Suppressor macrophage treated with lipopolysaccharide for 4 hours (primary cell): ENCODE results near the gene IQCN.

Experiments
- DNase-seq: peaks from one replicate; pipeline ENCODE4 v3.0.0-alpha.2; 2020

The IQCN gene, protein sequence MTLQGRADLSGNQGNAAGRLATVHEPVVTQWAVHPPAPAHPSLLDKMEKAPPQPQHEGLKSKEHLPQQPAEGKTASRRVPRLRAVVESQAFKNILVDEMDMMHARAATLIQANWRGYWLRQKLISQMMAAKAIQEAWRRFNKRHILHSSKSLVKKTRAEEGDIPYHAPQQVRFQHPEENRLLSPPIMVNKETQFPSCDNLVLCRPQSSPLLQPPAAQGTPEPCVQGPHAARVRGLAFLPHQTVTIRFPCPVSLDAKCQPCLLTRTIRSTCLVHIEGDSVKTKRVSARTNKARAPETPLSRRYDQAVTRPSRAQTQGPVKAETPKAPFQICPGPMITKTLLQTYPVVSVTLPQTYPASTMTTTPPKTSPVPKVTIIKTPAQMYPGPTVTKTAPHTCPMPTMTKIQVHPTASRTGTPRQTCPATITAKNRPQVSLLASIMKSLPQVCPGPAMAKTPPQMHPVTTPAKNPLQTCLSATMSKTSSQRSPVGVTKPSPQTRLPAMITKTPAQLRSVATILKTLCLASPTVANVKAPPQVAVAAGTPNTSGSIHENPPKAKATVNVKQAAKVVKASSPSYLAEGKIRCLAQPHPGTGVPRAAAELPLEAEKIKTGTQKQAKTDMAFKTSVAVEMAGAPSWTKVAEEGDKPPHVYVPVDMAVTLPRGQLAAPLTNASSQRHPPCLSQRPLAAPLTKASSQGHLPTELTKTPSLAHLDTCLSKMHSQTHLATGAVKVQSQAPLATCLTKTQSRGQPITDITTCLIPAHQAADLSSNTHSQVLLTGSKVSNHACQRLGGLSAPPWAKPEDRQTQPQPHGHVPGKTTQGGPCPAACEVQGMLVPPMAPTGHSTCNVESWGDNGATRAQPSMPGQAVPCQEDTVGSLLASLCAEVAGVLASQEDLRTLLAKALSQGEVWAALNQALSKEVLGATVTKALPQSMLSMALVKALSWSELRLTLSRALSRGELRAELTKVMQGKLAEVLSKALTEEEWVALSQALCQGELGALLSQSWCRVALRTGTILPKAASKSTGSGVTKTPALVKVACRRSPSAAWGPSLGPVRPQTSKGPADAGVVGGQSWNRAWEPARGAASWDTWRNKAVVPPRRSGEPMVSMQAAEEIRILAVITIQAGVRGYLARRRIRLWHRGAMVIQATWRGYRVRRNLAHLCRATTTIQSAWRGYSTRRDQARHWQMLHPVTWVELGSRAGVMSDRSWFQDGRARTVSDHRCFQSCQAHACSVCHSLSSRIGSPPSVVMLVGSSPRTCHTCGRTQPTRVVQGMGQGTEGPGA (N-terminal part only)

DNA sequence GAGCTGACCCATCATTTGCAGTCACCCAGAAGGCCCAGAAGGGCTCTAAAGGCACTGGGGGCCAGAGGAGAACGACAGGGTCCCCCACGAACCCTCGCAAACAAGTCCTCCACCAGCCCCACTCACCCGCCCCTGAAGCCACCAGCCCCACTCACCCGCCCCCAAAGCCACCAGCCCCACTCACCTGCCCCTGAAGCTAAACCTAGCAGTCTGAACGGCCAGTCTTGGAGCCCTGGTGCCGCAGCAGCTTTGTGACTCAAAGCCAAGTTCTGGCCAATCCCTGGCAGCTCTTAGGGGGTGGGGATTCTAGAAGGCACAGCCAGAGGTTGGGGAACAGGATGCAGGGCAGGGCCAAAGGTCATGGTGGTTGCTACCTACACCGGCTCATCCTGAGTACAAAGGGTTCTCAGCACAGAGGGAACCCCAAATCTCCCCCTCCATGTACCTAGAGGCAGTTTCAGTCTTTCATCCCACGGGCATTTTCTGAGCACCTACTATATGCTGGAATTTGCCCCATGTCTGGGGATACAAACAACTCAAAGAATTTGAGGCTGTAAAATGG, at the start of gene IQCN:
Gene IQCN, minus strand, starts transcription at position 234 of the 562 bp plus-strand sequence. CDS start 4,974 bp downstream, outside the sequence.
- no peak for DNase-seq

DNA sequence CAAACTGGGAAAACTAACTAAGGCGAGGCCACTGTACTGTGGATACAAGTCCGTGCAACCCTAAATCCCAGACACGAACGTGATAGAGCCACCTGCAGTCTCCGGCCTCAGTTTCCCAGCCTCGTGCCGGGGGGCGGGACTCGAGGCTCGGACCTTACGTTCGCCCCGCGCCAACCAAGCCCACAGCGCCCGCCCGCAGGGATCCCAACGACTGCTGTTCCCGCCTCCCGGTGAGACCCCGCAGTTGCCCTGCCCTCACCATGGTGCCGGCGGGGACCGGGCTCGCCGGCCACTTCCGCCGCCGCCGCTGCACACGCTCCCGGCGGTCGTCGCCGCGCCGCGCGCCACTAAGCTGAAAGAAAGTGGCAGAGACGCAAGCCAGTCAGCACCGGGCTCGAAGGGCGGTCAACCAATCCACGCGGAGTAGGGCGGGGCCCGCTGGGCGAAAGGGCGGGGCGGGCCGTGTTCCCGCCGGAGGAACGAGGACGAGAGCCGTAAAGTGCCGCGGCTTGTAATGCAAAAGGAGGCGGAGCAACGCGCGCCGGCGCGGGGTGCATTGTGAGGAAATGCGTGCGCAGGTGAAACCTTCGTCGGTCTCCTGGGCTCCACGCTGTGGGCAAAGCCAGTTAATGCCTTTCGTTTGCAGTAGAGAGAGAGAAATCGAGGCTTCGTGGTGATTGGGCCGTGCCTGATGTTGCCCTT, 48.7 kb upstream of the IQCN start, which contains the start of gene LSM4:
Gene LSM4, minus strand, starts transcription at position 318 of the 702 bp plus-strand sequence. Its CDS starts 56 bp downstream, at position 262.
- peak; percentile 99 for DNase-seq

GRCh38 chr19:18322318-18322758, 48.1 kb upstream of the IQCN start:
- peak; percentile 56 for DNase-seq

DNA sequence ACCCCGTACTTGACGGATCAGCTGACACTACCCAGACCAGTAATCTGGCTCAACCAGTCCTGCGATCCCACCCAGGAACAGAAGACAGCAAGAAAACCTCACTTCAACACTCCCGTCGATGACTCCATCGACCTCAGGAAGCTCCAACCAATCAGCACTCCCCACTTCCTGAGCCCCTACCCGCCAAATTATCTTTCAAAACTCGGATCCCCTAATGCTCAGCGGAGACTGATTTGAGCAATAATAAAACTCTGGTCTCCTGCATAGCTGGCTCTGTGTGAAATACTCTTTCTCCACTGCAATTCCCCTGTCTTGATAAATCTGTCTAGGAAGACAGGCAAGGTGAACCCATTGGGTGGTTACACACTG, 47.5 kb upstream of the IQCN start:
- peak; percentile 35 for DNase-seq

GRCh38 chr19:18320865-18321733, 46.8 kb upstream of the IQCN start:
- peak; percentile 51 for DNase-seq

GRCh38 chr19:18319591-18320135, 45.4 kb upstream of the IQCN start:
- DNase-seq = no peak

DNA sequence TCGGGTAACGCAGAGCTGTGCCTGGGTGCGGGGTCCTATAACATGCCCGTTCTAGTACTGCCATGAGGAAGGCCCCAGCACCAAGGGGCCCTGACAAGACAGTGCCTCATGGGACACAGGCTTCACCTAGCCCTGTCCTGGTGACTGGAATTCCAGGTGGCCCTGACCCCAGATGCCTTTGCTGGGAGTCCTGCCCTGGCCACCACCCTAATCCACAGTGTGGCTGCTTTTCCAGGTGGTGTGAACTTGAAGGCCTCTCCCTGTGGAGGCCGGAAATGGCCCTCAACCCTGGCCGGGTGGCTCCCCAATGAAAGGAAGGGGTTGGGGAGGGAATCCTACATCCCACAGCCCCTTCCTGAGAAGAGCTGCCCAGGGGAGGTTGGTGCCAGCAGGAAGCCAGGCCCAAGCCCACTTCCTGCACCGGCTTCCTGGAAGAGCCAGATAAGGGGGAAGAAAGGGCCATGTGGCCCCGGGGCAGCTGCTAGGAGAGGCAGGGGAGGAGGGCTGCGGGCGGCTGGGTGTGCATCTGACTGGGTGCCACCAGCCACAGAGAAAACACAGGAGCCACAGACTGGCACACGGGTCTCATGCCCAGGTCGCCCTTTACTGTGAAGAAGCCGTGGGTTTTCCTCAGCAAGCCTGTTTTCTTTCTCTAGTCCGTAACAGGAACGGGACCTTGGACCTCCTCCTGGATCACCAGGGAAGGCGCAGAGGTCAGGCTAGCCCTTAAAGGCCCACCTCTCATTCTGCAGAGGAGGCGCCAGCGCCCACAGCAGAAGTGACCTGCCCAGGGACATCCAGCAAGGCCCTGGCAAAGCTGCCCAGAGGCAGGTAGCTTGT, 43.9 kb upstream of the IQCN start:
- DNase-seq = no peak

DNA sequence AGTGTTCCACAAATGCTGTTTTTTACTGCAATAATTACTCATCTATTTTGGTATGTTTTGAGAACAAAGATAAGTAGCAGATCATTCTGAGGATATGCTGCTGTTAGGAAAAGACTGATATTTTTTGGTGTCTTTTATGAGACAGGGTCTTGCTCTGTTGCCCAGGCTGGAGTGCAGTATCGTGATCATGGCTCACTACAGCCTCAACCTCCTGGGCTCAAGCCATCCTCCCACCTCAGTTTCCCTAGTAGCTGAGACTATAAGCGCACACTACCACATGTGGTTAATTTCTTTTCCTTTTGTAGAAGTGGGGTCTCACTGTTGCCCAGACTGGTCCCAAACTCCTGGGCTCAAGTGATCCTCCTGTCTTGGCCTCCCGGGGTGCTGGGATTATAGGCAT, 39.1 kb upstream of the IQCN start:
- DNase-seq = no peak

GRCh38 chr19:18312092-18312534, 37.9 kb upstream of the IQCN start:
- DNase-seq = no peak

- no peak for DNase-seq
Measured at GRCh38 chr19:18311502-18312091, 37.3 kb upstream of the IQCN start.

DNA sequence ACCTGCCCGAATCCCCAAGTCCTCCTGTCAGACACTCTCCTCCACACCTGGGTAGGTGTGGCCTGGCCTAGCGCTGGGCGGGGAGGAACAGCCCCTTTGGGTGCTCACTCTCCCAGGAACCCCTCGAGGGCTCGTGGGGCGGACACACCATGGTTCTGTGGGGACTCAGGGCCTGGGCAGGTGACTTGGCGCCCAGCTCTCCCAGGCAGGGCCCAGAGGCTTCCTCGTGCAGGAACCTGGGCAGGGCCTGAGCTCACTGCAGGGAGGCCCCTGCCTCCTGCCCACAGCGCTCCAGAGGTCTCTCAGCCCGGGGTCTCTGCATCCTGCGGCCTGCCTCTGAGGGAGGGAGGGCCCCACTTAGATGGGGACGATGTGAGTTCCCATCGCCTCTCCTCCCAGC, 36.7 kb upstream of the IQCN start:
- no peak for DNase-seq

- no peak for DNase-seq
Measured at GRCh38 chr19:18310118-18310909, 36.1 kb upstream of the IQCN start.

- DNase-seq = no peak
Measured at GRCh38 chr19:18309525-18310064, 35.3 kb upstream of the IQCN start.

DNA sequence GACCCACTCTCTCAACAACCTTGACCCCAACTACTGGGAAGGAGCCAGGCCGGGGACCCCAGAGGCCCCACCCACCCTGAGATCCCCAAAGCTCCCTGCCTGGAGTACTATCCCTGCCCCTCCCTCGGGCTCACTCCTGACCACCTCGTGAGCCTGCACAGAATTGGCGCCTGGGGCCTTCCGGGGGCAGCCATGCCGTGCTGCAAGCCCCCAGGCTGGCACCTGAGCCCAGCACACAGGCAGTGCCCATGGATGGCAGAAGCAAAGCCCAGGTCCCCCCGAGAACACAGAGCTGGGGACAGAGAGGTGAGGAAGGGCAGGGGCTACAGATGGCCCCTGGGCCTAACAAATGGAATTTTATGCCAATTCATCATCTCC, 34.7 kb upstream of the IQCN start:
- no peak for DNase-seq

GRCh38 chr19:18308051-18308947, 34.0 kb upstream of the IQCN start:
- no peak for DNase-seq

DNA sequence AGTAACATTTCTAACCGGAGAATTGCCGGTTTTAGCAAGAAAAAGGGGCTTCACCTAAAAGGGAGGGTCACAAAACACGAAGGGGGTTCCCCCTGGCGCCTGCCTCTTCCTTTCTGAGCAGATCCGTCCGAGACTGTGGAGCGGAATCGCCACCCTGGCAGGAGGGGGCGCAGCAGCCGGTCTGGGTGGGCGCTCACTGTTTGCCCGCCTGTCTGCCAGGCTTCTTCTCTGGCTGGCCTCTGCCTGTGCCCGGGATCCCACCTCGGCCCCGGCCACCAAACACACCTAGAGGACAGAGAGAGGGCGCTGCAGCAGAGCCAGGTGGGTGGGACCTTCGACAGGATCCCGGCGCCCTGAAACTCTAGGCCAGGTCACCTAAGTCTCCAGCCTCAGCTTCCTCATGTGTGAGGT, 33.0 kb upstream of the IQCN start:
- DNase-seq = no peak

DNA sequence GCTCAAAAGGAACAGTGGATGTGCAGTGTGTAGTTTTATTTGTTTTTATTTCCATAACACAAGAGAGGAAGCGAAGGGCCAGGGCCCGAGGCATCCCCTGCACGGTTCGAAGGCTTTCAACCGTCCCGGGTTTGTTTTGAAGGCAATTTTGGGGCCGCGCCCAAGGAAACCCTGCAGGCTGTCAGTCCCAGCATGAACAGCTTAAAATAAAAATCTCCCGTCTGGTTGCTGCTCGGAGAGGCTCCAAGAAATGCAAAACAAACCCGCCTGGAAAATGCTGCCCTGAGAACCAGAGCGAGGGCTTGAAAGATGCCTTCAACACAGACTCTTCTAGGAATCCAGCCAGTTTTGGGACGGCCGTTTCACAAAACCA, 32.6 kb upstream of the IQCN start:
- no peak for DNase-seq
